OCI-LY7 (cell line): ENCODE results near the gene CCDC68.

Source experiments
- CTCF ChIP-seq: fragments of 200-600 bp; sonication (generic); conservative IDR thresholded peaks from 2 replicates; pipeline ENCODE4 v1.5.1; 2014; ENCODE audit warnings: mild to moderate bottlenecking, antibody characterized with exemption, low read length, moderate library complexity, mixed read lengths
- EZH2phosphoT487 ChIP-seq: fragments of 200-600 bp; sonication (generic); IDR thresholded peaks from 2 replicates; pipeline ENCODE4 v1.6.1; 2018; ENCODE audit warnings: low read depth, borderline replicate concordance, mild to moderate bottlenecking, mixed run types, antibody characterized with exemption, low read length, moderate library complexity, mixed read lengths

- TF ChIP-seq CTCF (no peak), EZH2phosphoT487 (no peak)
These were observed 12.2 kb downstream of the CCDC68 start for GRCh38 chr18:54947091-54947490.
